ENCODE results near the gene M1AP.

DNA sequence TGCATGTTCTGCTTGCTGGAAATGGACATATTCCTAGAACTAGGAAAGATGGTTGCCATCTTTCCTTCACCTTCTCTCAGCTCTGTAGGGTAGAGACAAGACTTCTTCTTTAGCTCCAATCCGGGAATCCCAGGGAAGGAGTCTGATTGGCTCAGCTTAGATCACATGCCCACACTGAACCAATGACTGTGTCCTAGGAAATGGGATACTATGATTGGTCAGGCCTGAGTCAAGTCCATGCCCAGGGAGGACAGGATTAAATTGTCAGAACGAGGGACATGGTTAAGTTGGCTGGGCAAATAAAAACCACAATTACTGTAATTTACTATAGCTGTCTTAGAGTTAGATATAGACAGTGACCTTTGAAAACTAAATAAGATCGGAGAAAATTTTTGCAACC lies 37.3 kb upstream of the M1AP start:
- TF ChIP-seq, protein P1, sequence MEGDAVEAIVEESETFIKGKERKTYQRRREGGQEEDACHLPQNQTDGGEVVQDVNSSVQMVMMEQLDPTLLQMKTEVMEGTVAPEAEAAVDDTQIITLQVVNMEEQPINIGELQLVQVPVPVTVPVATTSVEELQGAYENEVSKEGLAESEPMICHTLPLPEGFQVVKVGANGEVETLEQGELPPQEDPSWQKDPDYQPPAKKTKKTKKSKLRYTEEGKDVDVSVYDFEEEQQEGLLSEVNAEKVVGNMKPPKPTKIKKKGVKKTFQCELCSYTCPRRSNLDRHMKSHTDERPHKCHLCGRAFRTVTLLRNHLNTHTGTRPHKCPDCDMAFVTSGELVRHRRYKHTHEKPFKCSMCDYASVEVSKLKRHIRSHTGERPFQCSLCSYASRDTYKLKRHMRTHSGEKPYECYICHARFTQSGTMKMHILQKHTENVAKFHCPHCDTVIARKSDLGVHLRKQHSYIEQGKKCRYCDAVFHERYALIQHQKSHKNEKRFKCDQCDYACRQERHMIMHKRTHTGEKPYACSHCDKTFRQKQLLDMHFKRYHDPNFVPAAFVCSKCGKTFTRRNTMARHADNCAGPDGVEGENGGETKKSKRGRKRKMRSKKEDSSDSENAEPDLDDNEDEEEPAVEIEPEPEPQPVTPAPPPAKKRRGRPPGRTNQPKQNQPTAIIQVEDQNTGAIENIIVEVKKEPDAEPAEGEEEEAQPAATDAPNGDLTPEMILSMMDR (IDR thresholded peaks at IDR 0.05): no peak
- no peak for TF ChIP-seq POLR2AphosphoS5 (IDR thresholded peaks at IDR 0.05; ENCODE audit: low read depth, low read length)
- TF ChIP-seq, protein P2, sequence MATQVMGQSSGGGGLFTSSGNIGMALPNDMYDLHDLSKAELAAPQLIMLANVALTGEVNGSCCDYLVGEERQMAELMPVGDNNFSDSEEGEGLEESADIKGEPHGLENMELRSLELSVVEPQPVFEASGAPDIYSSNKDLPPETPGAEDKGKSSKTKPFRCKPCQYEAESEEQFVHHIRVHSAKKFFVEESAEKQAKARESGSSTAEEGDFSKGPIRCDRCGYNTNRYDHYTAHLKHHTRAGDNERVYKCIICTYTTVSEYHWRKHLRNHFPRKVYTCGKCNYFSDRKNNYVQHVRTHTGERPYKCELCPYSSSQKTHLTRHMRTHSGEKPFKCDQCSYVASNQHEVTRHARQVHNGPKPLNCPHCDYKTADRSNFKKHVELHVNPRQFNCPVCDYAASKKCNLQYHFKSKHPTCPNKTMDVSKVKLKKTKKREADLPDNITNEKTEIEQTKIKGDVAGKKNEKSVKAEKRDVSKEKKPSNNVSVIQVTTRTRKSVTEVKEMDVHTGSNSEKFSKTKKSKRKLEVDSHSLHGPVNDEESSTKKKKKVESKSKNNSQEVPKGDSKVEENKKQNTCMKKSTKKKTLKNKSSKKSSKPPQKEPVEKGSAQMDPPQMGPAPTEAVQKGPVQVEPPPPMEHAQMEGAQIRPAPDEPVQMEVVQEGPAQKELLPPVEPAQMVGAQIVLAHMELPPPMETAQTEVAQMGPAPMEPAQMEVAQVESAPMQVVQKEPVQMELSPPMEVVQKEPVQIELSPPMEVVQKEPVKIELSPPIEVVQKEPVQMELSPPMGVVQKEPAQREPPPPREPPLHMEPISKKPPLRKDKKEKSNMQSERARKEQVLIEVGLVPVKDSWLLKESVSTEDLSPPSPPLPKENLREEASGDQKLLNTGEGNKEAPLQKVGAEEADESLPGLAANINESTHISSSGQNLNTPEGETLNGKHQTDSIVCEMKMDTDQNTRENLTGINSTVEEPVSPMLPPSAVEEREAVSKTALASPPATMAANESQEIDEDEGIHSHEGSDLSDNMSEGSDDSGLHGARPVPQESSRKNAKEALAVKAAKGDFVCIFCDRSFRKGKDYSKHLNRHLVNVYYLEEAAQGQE (IDR thresholded peaks at IDR 0.05; ENCODE audit: insufficient read depth in 1 of 2, low read depth in 2 of 2, low read length in 1 of 2): no peak
- TF ChIP-seq TCF7L2 (IDR thresholded peaks at IDR 0.05; ENCODE audit: low read depth, low read length): no peak
- TF ChIP-seq SIN3A (IDR thresholded peaks at IDR 0.05; ENCODE audit: borderline replicate concordance, insufficient read depth, low read depth, low read length): no peak

All from Panc1 (cell line).